SJCRH30 (cell line): ENCODE results near the gene ACTR2. TPM values are rescaled to one million over a fixed set of nuclear protein-coding genes. Genes with fewer than 3 reads are reported as not detected.

Experiments used
- total RNA-seq: library from RNA; depleted of rRNA; stranded (reverse); fragments of >200 nt; shearing (Covaris generic); gene quantifications from 2 replicates; pipeline ENCODE4 v1.2.3, GENCODE V29; 2014; rRNA removed

ACTR2 gene
- total RNA-seq, 1 experiment from 2014 or later = 122 TPM

Other genes with a start within 250 kb of the ACTR2 start
- gene SLC1A4, start 238.4 kb upstream of the ACTR2 start, total RNA-seq = 2.6 and 3.5 TPM in 2 replicates
- gene CEP68, start 171.4 kb upstream of the ACTR2 start, total RNA-seq = 13.7 and 14.1 TPM in 2 replicates
- gene RAB1A, start 97.7 kb upstream of the ACTR2 start, total RNA-seq = 118 and 127 TPM in 2 replicates
- gene SPRED2, start 204.8 kb downstream of the ACTR2 start, total RNA-seq = 20.8 and 22.3 TPM in 2 replicates